HG03103 (cell line): ENCODE data around the gene EVA1A.

ENCODE experiments used
- ATAC-seq: cut with Tn5 transposase; IDR thresholded peaks from one replicate; pipeline ENCODE4 v1.9.1; 2021; ENCODE audit warnings: low read depth; ENCODE audit not compliant: unreplicated experiment

Gene EVA1A

DNA sequence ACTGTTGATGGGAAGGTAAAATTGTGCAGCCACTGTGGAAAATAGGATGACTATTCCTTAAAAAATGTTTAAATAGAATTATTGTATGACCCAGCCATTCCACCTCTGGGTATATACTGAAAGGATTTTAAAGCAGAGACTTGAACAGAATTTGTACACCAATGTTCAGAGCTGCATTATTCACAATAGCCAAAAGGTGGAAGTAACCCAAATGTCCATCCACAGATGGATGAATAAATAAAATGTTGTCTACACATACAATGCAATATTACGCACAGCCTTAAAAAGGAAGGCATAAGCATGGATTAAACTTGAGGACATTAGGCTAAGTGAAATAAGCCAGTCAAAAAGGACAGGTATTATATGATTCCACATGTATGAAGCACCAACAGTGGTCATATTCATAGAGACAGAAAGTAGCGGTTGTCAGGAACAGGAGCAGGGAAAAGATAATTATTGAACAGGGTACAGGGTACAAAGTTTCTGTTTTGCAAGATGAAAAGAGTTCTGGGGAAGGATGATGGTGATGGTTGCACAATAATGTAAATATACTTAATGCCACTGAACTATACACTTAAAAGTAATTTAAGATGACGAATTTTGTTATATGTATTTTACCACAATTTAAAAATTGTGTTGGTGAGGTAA is 39.4 kb downstream of the EVA1A start:
- no peak for ATAC-seq

DNA sequence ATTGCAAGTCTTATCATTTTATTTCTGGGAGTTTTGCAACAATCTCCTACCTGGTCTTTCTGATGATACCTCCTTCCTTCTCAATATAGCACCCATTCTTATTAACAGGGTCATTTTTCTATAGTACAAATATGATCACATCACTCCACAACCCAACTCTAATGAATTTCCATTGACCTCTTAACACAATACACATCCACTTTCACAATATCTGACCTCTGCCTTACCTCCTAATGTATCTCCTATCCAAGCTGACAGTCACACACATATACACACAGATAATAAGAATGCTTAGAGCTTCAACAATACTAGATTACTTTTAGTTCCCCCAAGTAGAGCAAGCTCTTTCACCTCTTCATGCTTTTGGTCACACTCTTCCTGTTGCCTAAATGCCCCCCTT is 40.9 kb downstream of the EVA1A start:
- no peak for ATAC-seq

DNA sequence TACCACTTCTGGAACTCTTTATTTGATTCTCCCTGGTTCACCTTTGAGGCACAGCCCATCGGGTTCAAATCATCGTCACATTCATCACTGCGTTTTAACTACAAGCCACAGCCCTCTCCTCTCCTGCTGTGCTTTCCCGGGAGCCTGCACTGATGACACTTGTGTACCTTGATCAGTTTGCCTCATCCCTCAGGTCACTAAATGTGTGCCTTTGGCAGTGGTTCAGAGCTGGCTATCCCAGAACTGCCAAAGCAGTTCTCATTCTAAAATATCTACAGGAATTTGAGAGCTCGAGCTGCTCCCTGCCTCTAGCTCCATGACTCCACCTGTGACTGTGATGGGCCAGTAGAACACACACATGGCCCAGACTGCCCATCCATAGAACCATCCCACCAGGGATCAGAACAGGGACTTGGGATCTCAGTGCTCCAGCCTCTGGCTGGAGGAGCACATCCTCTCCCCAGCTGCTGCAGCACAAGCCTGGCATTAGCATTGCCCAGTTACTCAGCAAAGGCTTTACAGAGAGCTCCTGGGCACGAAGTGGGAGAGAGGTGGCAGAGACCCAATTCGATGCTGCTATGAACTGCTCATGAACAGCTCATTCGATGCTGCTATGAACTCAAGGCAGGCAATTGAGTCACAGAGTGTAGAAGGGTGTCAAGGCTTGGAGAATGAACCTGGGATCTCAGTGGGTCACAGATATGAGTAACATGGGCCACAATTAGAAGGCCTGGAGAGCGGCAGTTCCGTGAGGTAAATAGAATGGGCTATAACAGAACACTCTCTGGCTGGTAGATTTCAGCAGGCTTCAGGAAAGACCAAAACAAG is 41.9 kb downstream of the EVA1A start:
- no peak for ATAC-seq

DNA sequence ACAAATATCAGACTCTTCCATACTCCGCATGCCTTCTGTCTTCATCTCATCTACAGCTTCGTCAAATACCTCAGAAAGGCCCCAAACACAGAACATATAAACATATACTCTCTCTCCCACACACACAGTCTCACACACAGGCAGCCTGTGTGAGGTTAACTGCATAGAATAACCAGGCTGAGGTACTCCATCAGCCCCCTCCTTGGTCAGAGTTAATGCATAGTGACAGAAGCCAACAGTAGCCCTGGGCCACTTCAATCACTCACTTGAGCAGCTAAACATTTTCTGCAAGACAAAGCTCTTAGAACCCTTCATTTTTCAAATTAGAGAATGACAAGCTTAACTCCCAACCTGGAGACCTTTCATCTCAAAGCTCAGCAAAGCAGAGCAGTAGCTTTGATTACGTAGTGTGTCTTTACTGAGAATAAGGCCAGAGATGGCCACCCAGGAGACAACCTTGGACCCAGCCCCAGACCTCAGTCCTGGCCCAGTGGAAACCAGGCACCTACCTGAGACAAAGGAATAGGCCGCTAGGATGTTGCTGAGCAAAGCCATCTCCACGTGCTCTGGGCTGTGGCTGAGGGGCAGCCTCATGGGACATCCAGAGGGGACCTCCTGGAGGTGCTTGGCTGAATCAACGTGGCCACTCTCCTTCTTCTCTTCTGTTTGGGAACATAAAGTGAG is 43.0 kb downstream of the EVA1A start:
- no peak for ATAC-seq

DNA sequence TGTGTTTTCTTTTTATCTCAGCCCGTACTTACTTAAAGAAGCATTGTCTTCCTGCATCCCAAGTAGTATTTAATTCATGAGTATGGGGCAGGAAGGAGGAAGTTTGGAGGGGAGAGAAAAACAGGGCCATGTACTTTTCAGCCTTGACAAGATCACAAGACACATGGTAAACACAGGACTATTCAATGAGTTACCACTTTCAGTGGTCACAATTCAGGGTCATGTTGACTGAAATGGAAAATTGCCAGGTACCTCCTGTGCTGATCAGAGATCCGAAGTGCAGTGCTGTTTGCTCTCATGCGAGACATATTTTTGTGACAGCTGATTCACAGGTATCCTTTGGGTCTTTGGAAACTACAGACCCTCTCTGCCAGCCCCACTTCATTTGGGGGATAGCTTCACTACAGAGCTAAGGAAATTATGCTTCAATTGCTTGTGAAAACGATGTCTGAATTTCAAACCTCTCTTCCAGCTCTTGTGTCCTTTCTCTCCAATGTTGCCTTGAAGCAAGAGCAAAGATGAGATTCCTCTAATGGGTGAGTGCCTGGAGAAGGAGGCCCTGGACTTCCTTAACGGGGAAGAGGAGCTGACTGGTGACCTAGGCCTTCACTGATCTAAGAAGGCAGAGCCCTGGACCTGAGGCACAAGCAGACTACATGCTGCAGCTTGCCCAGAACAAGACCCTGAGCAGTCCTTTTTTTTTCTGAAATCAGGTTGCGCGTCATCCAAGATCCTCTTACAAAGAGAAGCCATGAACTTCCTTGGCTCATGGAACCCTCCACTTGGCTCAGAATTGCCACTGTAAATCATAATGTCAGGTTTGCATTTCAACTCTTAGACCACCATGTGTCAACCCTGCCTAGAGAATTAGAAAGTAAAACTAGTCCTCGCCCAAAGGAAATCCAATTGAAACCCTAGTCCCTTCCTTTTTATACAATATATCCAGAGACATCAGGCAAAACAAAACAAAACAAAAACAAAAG is 44.1 kb downstream of the EVA1A start:
- no peak for ATAC-seq

GRCh38 chr2:75515584-75516368 is 45.0 kb downstream of the EVA1A start:
- no peak for ATAC-seq

- ATAC-seq, result no peak
Measured at GRCh38 chr2:75513616-75514170, 47.0 kb downstream of the EVA1A start.

GRCh38 chr2:75512455-75513212 is 48.1 kb downstream of the EVA1A start:
- no peak for ATAC-seq

DNA sequence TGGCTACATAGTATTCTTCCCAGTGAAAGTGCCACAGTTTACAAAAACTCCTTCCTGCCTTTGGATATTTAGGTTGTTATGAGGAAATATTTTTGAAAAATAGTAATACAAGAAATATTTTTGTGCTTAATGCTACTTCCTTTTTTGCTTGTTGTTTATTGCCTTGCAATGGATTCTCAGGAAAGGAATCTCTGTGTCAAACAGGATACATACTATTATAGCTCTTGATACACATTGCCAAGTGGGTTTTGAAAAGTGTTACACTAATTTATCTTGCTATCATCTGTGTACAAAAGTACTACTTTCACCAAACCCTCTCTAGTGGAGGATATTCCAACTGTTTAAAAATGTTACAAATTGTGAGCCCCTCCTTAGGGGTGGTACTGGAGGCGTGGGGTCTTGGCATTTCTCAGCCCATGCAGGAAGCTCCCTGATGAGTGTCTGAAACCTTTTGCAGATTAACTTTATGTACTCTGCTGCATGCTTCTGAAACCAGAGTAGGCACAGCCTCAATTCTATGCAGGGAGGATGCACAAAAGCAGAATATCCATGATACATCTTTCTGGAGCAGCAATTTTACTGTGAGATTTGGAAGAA is 54.5 kb downstream of the EVA1A start:
- no peak for ATAC-seq

DNA sequence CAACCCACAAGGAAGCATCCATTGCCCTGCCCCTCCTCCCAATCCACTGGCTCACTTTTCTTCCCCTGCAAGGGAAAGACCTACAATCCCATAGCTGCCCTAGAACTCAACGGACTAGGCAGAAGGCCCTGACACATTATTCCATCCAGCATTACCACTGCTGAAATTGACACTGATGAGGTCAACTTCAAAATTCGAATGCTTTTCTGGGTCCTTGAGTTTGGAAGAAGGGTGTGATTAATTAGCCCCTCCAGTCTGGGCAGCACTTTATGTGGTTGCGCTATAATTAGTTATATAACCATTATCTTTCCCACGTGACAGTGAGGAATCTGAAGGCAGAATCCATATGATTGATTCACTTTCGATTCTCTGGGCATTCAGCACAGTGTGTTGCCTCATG is 55.7 kb downstream of the EVA1A start:
- no peak for ATAC-seq

DNA sequence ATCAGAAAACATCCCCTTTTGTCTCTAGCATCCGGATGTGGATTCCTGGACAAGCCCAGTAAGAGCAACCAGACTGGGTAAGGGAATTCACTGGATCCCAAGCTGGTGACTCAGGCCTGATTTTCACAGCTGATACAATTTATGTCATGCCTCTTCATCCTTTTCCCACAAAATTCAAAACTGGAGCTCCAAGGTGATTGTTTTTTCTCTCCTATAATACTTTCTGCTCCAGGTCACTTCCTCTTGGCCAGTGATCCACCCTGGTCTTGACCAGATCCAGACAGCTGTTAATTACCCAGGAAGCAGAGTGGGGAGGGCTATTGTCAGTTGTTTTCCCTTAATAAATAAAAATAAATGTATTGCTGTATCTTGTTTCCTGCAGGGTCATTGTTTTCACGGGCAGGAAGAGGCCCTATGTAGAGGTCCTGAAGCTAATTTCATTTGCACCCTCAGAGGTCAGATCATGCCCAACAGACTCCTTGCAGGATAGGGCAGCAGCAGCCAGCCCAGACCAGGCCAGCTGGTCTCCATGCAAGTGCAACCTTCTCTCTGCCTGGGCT is 57.6 kb downstream of the EVA1A start:
- ATAC-seq, result no peak

- ATAC-seq, result no peak
Measured at GRCh38 chr2:75500633-75501032, 60.1 kb downstream of the EVA1A start.

DNA sequence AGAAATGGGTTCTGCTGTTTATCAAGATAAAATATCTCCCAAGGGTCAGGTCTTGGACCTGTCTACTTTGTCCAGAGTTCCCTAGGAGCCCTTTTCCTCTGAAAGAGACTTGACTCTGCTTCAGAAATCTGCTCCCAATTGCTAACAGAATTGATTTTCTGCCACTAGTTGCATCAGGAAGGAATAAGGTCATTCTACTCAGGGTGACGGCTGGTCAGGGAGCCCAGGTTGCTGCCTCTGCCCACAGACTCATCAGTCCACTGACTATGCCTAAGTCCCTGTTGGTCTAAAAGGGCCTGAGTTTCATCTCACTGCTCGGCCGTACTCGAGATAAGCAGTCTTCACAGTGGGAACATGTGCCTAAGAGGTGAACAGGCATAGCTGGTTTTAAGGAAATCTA is 61.2 kb downstream of the EVA1A start:
- no peak for ATAC-seq

DNA sequence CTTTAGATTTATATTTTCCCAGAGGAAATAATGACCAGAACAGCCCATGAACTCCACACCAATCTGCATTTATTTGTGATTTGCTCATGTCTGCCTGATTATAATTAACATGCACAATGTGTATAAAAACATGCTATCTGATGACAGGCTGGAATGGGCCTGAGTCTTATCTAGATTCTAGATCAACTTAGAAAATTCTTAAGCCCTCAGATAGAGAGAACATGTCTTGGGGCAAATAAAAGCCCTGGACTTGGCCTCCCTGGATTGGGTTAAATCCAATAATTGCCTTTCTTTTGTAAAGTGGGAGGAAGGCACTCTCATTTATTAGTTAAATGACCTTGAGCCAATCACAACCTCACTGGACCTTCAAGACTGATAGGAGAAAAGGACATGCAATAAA is 61.8 kb downstream of the EVA1A start:
- no peak for ATAC-seq

GRCh38 chr2:75497256-75497655 is 63.5 kb downstream of the EVA1A start:
- ATAC-seq, result no peak

GRCh38 chr2:75495862-75496261 is 64.9 kb downstream of the EVA1A start:
- ATAC-seq, result no peak

DNA sequence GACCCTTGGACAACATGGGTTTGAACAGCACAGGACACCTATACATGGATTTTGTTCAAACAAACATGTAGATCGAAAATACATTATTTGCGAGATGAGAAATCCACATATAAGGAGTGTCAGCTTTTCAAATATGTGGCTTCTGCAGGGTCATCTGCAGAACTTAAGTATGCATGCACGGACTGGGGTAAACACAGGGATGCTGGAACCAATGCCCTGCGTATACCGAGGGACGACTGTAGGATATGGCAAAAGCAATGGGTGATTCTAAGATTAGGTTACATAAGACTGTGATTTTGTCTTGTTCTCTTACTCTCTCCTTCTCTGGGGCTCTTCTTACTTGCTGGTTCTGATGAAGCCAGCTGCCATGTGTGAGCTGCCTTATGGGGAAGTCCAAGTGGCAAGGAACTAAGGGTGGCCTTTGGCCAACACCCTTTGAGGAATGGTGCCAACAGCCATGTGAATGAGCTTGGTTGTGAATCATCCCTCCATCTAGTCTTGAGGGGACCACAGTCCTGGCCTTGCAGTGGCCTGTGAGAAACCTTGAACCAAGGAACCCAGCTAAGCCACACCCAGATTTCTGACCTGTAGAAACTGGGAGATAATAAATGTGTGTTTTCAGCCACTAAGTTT is 66.5 kb downstream of the EVA1A start:
- ATAC-seq, result no peak

DNA sequence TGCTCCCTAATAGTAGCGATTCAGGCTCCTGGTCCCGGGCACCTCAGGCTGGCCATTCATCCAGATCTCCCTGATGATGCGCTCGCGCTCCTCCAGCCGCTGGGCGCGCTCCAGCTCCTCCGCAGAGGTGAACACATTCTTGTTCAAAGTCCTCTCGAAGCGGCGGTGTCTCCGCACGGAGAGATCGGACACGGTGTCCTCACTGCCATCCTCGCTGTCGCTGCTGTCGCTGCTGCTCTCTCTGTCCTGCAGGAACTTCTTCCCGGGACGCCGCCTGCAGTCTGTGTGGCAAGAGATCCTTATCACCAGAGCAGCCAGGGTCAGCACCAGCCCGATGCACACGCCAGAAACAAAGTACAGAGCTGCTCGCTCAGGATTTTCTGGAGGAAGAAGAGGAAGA is 67.5 kb downstream of the EVA1A start:
- ATAC-seq, result no peak
